Tibial nerve (tissue), 4 donors: ENCODE data around the gene MSH5. TPM values are rescaled to one million over a fixed set of nuclear protein-coding genes. Genes with fewer than 3 reads are reported as not detected.

Experiments used
- DNase-seq, 2 donors: peaks; one replicate each; pipeline ENCODE4 v3.0.0-alpha.2; 2019; ENCODE audit warnings: low spot score in 2 of 2
- H3K27ac ChIP-seq, 4 donors: fragments of 200-600 bp; sonication (generic) in 3 of 4; one replicate each; pipeline ENCODE4 v1.5.1; 2017 to 2019; ENCODE audit warnings: mild to moderate bottlenecking in 1 of 4
- H3K27me3 ChIP-seq, 2 donors: fragments of 200-600 bp; sonication (generic) in 1 of 2; one replicate each; pipeline versions ENCODE4 v1.5.1 to v1.6.0; 2017 to 2019
- H3K36me3 ChIP-seq, 3 donors: fragments of 200-600 bp; sonication (generic); one replicate each; pipeline ENCODE4 v1.5.1; 2018 to 2019
- H3K4me1 ChIP-seq, 4 donors: fragments of 200-600 bp; sonication (generic) in 3 of 4; one replicate each; pipeline ENCODE4 v1.5.1; 2017 to 2019
- H3K4me3 ChIP-seq, 4 donors: fragments of 200-600 bp; sonication (generic) in 3 of 4; one replicate each; pipeline ENCODE4 v1.5.1; 2017 to 2019; ENCODE audit warnings: mild to moderate bottlenecking in 1 of 4, moderate library complexity in 1 of 4
- H3K9me3 ChIP-seq, 4 donors: fragments of 200-600 bp; sonication (generic) in 3 of 4; one replicate each; pipeline ENCODE4 v1.5.1; 2017 to 2019
- CTCF ChIP-seq, 5 experiments: fragments of 200-600 bp in 3 of 5; fragments of 450-650 bp in 2 of 5; sonication (generic) in 3 of 5; IDR thresholded peaks; one replicate each; pipeline ENCODE4 v1.5.1; 2016 to 2019; ENCODE audit warnings: antibody characterized with exemption in 5 of 5, mild to moderate bottlenecking in 3 of 5, moderate library complexity in 2 of 5
- EP300 ChIP-seq, 2 donors: sonication (generic); formaldehyde crosslinking; IDR thresholded peaks; one replicate each; pipeline ENCODE4 v1.6.1; 2017; ENCODE audit warnings: antibody characterized with exemption in 2 of 2, mild to moderate bottlenecking in 1 of 2
- POLR2A ChIP-seq, 2 donors: fragments of 450-650 bp; IDR thresholded peaks; one replicate each; pipeline ENCODE4 v1.6.1; 2017; ENCODE audit warnings: antibody characterized with exemption in 2 of 2, mild to moderate bottlenecking in 2 of 2, moderate library complexity in 2 of 2
- WGBS, 2 donors: methylation state at CpG; one replicate each; pipeline ENCODE4 v1.1.5; 2018; 5-methylcytosine and 5-hydroxymethylcytosine counted together
- total RNA-seq, 4 donors: library from RNA; depleted of rRNA; stranded (reverse); fragments of >200 nt; gene quantifications; one replicate each; pipeline ENCODE4 v1.1.0, GENCODE V29; 2016

The MSH5 gene
- total RNA-seq, 4 donors from 2014 or later, result 12.2 to 25.5 (median 18.4) TPM

GRCh38 chr6:31764198-31764597, 24.4 kb downstream of the MSH5 start:
- no peak for DNase-seq
- Histone ChIP-seq H3K9me3 (no peaks in the 10 kb centered on the region), H3K4me3 (no peak overlapping the region), H3K4me1 (peaks cover 0 to 21% (median 0%) of the 10 kb centered on the region in 4 donors), H3K27ac (no peak overlapping the region), H3K36me3 (peaks cover 0 to 37% (median 0%) of the 10 kb centered on the region in 3 donors), H3K27me3 (no peaks in the 10 kb centered on the region)
- WGBS, 2 donors, result 81 to 84% methylated on average over 4 of the region's 4 CpGs
- no peak for TF ChIP-seq POLR2A (IDR thresholded peaks at IDR 0.05)
- TF ChIP-seq CTCF (IDR thresholded peaks at IDR 0.05), result no peak
- no peak for TF ChIP-seq EP300 (IDR thresholded peaks at IDR 0.05)

- Histone ChIP-seq H3K4me1 (peaks cover 0 to 21% (median 0%) of the 10 kb centered on the region in 4 donors), H3K27ac (no peak overlapping the region), H3K9me3 (no peaks in the 10 kb centered on the region), H3K27me3 (no peaks in the 10 kb centered on the region), H3K36me3 (peaks cover 0 to 24% (median 0%) of the 10 kb centered on the region in 3 donors), H3K4me3 (no peak overlapping the region)
- no peak for DNase-seq
- 88 to 91% methylated on average over 9 of the region's 9 CpGs for WGBS, 2 donors
- TF ChIP-seq EP300 (IDR thresholded peaks at IDR 0.05) (no peak), POLR2A (IDR thresholded peaks at IDR 0.05) (no peak), CTCF (IDR thresholded peaks at IDR 0.05) (no peak)
These were observed 25.7 kb downstream of the MSH5 start for GRCh38 chr6:31765559-31765909.

- 44 to 47% methylated on average over 41 to 42 of the region's 42 CpGs for WGBS, 2 donors
- Histone ChIP-seq H3K36me3 (peaks cover 0 to 18% (median 0%) of the 10 kb centered on the region in 3 donors), H3K4me1 (peaks cover 0 to 21% (median 0%) of the 10 kb centered on the region in 4 donors), H3K9me3 (no peaks in the 10 kb centered on the region), H3K27me3 (no peaks in the 10 kb centered on the region), H3K4me3 (peak overlapping the region in 3 of 4 donors; percentile 3 to 28 (median 3)), H3K27ac (no peak overlapping the region)
- TF ChIP-seq CTCF (IDR thresholded peaks at IDR 0.05) (no peak), POLR2A (IDR thresholded peaks at IDR 0.05) (no peak), EP300 (IDR thresholded peaks at IDR 0.05) (no peak)
- DNase-seq, result no peak
These were observed 26.3 kb downstream of the MSH5 start for GRCh38 chr6:31765910-31766794.

GRCh38 chr6:31767096-31767645, 27.4 kb downstream of the MSH5 start:
- TF ChIP-seq CTCF (IDR thresholded peaks at IDR 0.05) (no peak), EP300 (IDR thresholded peaks at IDR 0.05) (no peak), POLR2A (IDR thresholded peaks at IDR 0.05) (no peak)
- Histone ChIP-seq H3K27ac (no peak overlapping the region), H3K4me3 (no peak overlapping the region), H3K27me3 (no peaks in the 10 kb centered on the region), H3K9me3 (no peaks in the 10 kb centered on the region), H3K4me1 (peaks cover 0 to 21% (median 0%) of the 10 kb centered on the region in 4 donors), H3K36me3 (peaks cover 0 to 8% (median 0%) of the 10 kb centered on the region in 3 donors)
- 78 to 79% methylated on average over 6 of the region's 6 CpGs for WGBS, 2 donors
- DNase-seq, result no peak
